Adrenal gland (tissue), 5 donors: ENCODE results near the gene NCF4.

Source experiments
- CTCF ChIP-seq, 6 experiments: fragments of 450-650 bp in 4 of 6; fragments of 200-600 bp in 2 of 6; sonication (generic) in 1 of 6; IDR thresholded peaks; 1 replicate in 5 of 6; 2 replicates in 1 of 6; pipeline versions ENCODE4 v1.5.1 to v1.8.0; 2016 to 2021; ENCODE audit warnings: antibody characterized with exemption in 6 of 6, mild to moderate bottlenecking in 2 of 6, moderate library complexity in 1 of 6
- POLR2A ChIP-seq, 2 donors: fragments of 450-650 bp; IDR thresholded peaks; one replicate each; pipeline ENCODE4 v1.6.1; 2017; ENCODE audit warnings: antibody characterized with exemption in 2 of 2, mild to moderate bottlenecking in 2 of 2, moderate library complexity in 1 of 2
- donor health status: DM: no; HTN: no; CAD: no.

GRCh38 chr22:36922105-36922608 lies 61.4 kb downstream of the NCF4 start:
- TF ChIP-seq CTCF (IDR thresholded peaks at IDR 0.05) (no peak), POLR2A (IDR thresholded peaks at IDR 0.05) (no peak)
